Psoas muscle (tissue), 8 donors: ENCODE data around the gene MMP21. TPM values are rescaled to one million over a fixed set of nuclear protein-coding genes. Genes with fewer than 3 reads are reported as not detected.

Experiments
- ATAC-seq, 4 donors: fragments of 200-7000 bp; cut with Tn5 transposase; one replicate each; pipeline ENCODE4 v1.9.1; 2020; ENCODE audit warnings: moderate library complexity in 3 of 4, mild to moderate bottlenecking in 2 of 4
- DNase-seq, 2 donors: peaks; one replicate each; pipeline ENCODE4 v3.0.0-alpha.2; 2020
- H3K27ac ChIP-seq: fragments of 200-600 bp; one replicate; pipeline ENCODE4 v1.8.0; 2022
- H3K27me3 ChIP-seq, 3 donors: fragments of 200-600 bp in 1 of 3; one replicate each; pipeline versions ENCODE4 v1.6.1 to v1.8.0; 2013 to 2022; ENCODE audit warnings: low read length in 2 of 3, mild to moderate bottlenecking in 2 of 3, moderate library complexity in 1 of 3; ENCODE audit not compliant: insufficient read depth in 3 of 3
- H3K36me3 ChIP-seq, 2 donors: fragments of 200-600 bp in 1 of 2; one replicate each; pipeline versions ENCODE4 v1.6.1 to v1.8.0; 2013 to 2022; ENCODE audit warnings: low read depth in 1 of 2, mild to moderate bottlenecking in 1 of 2, moderate library complexity in 1 of 2; ENCODE audit not compliant: insufficient read depth in 1 of 2
- H3K4me1 ChIP-seq: fragments of 200-600 bp; one replicate; pipeline ENCODE4 v1.8.0; 2022
- H3K4me3 ChIP-seq: fragments of 200-600 bp; one replicate; pipeline ENCODE4 v1.8.0; 2022; ENCODE audit warnings: mild to moderate bottlenecking
- H3K9me3 ChIP-seq: fragments of 200-600 bp; one replicate; pipeline ENCODE4 v1.8.0; 2022
- WGBS, 3 donors: extraction: QIAGEN DNeasy Blood & Tissue Kit; methylation state at CpG; one replicate each; pipeline versions ENCODE4 v1.1.6 to v1.1.7; 2013; 5-methylcytosine and 5-hydroxymethylcytosine counted together
- intact Hi-C, 2 donors: fragments of 100-400 bp; cut with DNase I; formaldehyde crosslinking; loops; one replicate each; pipeline versions ENCODE4 v1.11.0 to v1.14.2; 2022
- polyA plus RNA-seq, 3 donors: library from polyadenylated mRNA; stranded (reverse); fragments of 200-250 nt; gene quantifications; one replicate each; pipeline ENCODE4 v1.2.3, GENCODE V29; 2013
- total RNA-seq, 4 donors: library from RNA; stranded (reverse); fragmentation: NEBNext Ultra II Directional in 2 of 4; extraction: Animal tissue kit (Norgen Biotek cat#: 25700) in 2 of 4; gene quantifications; one replicate each; pipeline versions ENCODE4 v1.2.1 to v1.2.4, GENCODE V29; 2021 to 2023
- TF ChIP-seq, protein P1 (sequence below): fragments of 200-600 bp; IDR thresholded peaks from one replicate; pipeline ENCODE4 v1.8.0; 2022; ENCODE audit warnings: antibody characterized with exemption
- donor health status: healthy with polysubstance abuse.
- donor health status: DM: no; HTN: no; CAD: no; lungs with moderate emphysema.
- donor health status: Bipolar disorder and iron deficiency.
- donor health status: healthy.
- donor health status: DM: yes; HTN: yes; CAD: no.
- donor health status: DM: no; HTN: no; CAD: no.
- donor health status: DM: no; HTN: no; CAD: no.
- donor health status: DM: yes; HTN: yes; CAD: no.

MMP21 gene
- total and polyA plus RNA-seq, 7 donors = 0.03 to 0.17 (median 0.04) TPM; not detected in 4

DNA sequence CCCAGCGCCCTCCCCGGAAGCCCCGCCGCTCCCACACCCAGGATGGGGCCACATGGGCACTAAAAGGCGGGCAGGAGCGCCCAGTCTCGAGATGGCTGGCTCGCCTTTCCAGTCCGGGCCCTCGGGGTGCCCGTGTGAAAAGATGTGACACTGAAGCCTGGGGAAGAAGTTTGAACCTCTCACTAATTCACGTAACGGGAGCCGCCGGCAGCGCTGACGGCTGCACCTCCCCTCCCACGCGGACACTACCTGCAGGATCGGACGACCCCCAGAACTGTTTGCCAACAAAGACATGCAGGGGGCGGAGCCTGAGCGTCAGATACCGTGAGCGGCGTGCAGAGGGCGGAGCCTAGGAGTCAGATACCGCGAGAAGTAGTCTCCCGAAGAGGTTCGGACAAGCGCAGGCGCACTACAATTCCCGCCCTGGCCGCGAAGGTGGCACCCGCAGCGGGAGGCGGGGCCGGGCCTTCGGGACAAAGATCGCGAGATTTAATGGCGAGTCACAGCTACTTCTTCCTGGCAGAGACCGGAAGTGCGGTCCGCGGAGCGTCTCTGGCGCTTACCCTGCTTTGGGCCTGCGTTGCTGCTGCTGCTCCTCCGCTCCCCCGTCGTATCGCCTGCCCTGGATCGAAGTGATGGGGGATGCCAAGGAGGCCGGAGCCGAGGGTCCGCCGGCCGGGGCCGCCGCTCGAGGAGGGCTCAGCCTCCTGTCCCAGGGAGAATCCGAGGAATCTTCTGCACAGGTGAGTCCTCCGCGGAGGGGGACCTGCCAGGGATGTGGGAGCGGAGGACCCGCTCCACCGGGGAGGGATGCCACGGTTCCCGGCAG is 56.2 kb downstream of the MMP21 start, which contains the start of gene EDRF1:
Gene EDRF1 (plus strand): TSS at position 537 of the 829 bp plus-strand sequence. CDS start 99 bp downstream, at position 636.
- peaks cover 11% of the 10 kb centered on the region for H3K4me1 ChIP-seq
- ATAC-seq (peak; percentile 100), DNase-seq (peak; percentile 99 to 100)
- intact Hi-C loops = loop anchor here in 1 of 2 donors (5.0 kb wide), 2 partner anchors 103 to 557 kb away; partner anchors contain the start of genes BCCIP, CTBP2 and UROS
- peaks cover 5 to 37% of the 10 kb centered on the region in 2 donors for H3K36me3 ChIP-seq
- peaks cover 7% of the 10 kb centered on the region for H3K9me3 ChIP-seq
- H3K27me3 ChIP-seq = no peaks in the 10 kb centered on the region
- WGBS, 3 donors = 0 to 1% (median 0%) methylated on average over 68 to 72 of the region's 72 CpGs
- TF ChIP-seq, protein P1, sequence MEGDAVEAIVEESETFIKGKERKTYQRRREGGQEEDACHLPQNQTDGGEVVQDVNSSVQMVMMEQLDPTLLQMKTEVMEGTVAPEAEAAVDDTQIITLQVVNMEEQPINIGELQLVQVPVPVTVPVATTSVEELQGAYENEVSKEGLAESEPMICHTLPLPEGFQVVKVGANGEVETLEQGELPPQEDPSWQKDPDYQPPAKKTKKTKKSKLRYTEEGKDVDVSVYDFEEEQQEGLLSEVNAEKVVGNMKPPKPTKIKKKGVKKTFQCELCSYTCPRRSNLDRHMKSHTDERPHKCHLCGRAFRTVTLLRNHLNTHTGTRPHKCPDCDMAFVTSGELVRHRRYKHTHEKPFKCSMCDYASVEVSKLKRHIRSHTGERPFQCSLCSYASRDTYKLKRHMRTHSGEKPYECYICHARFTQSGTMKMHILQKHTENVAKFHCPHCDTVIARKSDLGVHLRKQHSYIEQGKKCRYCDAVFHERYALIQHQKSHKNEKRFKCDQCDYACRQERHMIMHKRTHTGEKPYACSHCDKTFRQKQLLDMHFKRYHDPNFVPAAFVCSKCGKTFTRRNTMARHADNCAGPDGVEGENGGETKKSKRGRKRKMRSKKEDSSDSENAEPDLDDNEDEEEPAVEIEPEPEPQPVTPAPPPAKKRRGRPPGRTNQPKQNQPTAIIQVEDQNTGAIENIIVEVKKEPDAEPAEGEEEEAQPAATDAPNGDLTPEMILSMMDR = no peak
- peak within 1 kb of the TSS; percentile 92 for H3K4me3 ChIP-seq
- peak within 1 kb of the TSS; percentile 85 for H3K27ac ChIP-seq

Other genes with a start within 250 kb of the MMP21 start
- gene TEX36, start 92.7 kb downstream of the MMP21 start, total RNA-seq = not detected
- not detected for gene TEX36, start 92.7 kb downstream of the MMP21 start, polyA plus RNA-seq
- gene EDRF1, start 56.1 kb downstream of the MMP21 start, total RNA-seq = 10 to 100 TPM in 2 of 4 donors, 1 to 10 TPM in 2; 7.6 to 13.8 (median 10.6) TPM
- 10 to 100 TPM; 10.7 to 17.7 (median 12.5) TPM for gene EDRF1, start 56.1 kb downstream of the MMP21 start, polyA plus RNA-seq
- gene UROS, start 47.4 kb upstream of the MMP21 start, total RNA-seq = 10 to 100 TPM; 47.5 to 73.6 (median 59.0) TPM
- gene UROS, start 47.4 kb upstream of the MMP21 start, polyA plus RNA-seq = 10 to 100 TPM; 39.6 to 57.1 (median 52.0) TPM
- 10 to 100 TPM; 57.6 to 87.6 (median 78.2) TPM for gene BCCIP, start 47.7 kb upstream of the MMP21 start, total RNA-seq
- 100 to 1,000 TPM; 102 to 235 (median 184) TPM for gene BCCIP, start 47.7 kb upstream of the MMP21 start, polyA plus RNA-seq
- gene DHX32, start 105.5 kb upstream of the MMP21 start, total RNA-seq = 10 to 100 TPM; 21.5 to 35.2 (median 32.7) TPM
- 10 to 100 TPM; 20.2 to 47.7 (median 25.8) TPM for gene DHX32, start 105.5 kb upstream of the MMP21 start, polyA plus RNA-seq
- gene FANK1, start 120.7 kb upstream of the MMP21 start, total RNA-seq = under 1 TPM in 1 of 4 donors, not detected in 3; 0.49 TPM
- gene FANK1, start 120.7 kb upstream of the MMP21 start, polyA plus RNA-seq = under 1 TPM; 0.23 to 0.31 (median 0.27) TPM